Stimulated activated effector memory CD8-positive, alpha-beta T cell treated with anti-CD3 and anti-CD28 coated beads, Interleukin-12 subunit alpha, Interleukin-12 subunit beta, amount 100 ng/mL, for 72 hours (primary cell): Measurements from ENCODE around the gene MEPE.
"Not testable (repeated sequence)": the region's sequence is repeated elsewhere in the genome, so short reads cannot be mapped to it uniquely, and the experiment has no call there.

Source experiments
- ATAC-seq: fragments of 150-1000 bp; cut with Tn5 transposase; 2 replicates; pipeline ENCODE4 v1.10.0; 2021
- DNase-seq, 2 donors: peaks; one replicate each; pipeline ENCODE4 v3.0.0; 2021 to 2022; ENCODE audit warnings: low spot score in 2 of 2
- H3K27ac Mint-ChIP-seq: one replicate; pipeline ENCODE4 v1.8.0; 2022; ENCODE audit warnings: mild to moderate bottlenecking, mixed read lengths
- H3K36me3 Mint-ChIP-seq: one replicate; pipeline ENCODE4 v1.8.0; 2022; ENCODE audit warnings: mild to moderate bottlenecking, mixed read lengths
- H3K4me1 Mint-ChIP-seq: one replicate; pipeline ENCODE4 v1.8.0; 2022; ENCODE audit warnings: mixed read lengths
- H3K4me3 Mint-ChIP-seq: one replicate; pipeline ENCODE4 v1.8.0; 2022; ENCODE audit warnings: mild to moderate bottlenecking, mixed read lengths
- H3K9me3 Mint-ChIP-seq: one replicate; pipeline ENCODE4 v1.8.0; 2022; ENCODE audit warnings: mixed read lengths

MEPE gene

GRCh38 chr4:87890753-87891152, 58.0 kb downstream of the MEPE start:
- not testable (repeated sequence) for H3K4me1 Mint-ChIP-seq, H3K9me3 Mint-ChIP-seq, H3K36me3 Mint-ChIP-seq, H3K27ac Mint-ChIP-seq, DNase-seq, H3K4me3 Mint-ChIP-seq, ATAC-seq

- peak; percentile 96 for ATAC-seq
- peaks cover 20% of the 10 kb centered on the region for H3K4me1 Mint-ChIP-seq
- peak overlapping the region; percentile 33 for H3K27ac Mint-ChIP-seq
- peak in 1 of 2 donors; percentile 4 for DNase-seq
- no peak overlapping the region for H3K4me3 Mint-ChIP-seq
- H3K9me3 Mint-ChIP-seq, result peaks cover 5% of the 10 kb centered on the region
- H3K36me3 Mint-ChIP-seq, result no peaks in the 10 kb centered on the region
Observed at GRCh38 chr4:87895964-87896621, 63.3 kb downstream of the MEPE start.
